ENCODE results near the gene PGF. TPM values are rescaled to one million over a fixed set of nuclear protein-coding genes. Genes with fewer than 3 reads are reported as not detected.

The PGF gene
- total and polyA plus RNA-seq, 2 of the 13 experiments (the other 11 are each of a cell fraction or from before 2014, with no cell fraction given) = 10.7 to 27.5 TPM

DNA sequence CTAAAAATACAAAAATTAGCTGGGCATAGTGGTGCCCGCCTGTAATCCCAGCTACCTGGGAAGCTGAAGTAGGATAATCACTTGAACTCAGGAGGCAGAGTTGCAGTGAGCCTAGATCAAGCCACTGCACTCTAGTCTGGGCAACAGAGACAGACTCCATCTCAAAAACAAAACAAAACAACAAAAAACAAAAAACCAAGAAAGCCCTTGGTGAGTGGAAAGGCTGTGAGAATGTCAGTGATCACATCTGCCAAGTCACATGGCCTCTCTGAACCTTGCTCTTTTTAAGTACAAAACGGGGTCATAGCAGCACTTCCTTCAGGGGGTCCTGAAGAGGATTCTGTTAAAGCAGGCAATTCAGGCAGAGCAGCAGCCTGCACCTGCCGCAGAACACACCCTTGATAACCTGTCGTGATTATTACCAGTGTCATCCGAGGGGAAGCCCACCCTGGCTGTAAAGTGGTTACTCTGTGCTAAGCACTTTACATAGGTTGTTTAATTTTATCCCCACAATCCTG lies 41.9 kb downstream of the PGF start:
- in situ Hi-C loops (cut with HindIII; ENCODE audit: extremely low pct_ligation_motif_present, low pct_unique_long_range_greater_than_20kb) = loop anchor here (5.0 kb wide), 1 partner anchor 179 kb away; no protein-coding TSS in a partner anchor
- intact Hi-C loops (cut with micrococcal nuclease; ENCODE audit: unreplicated experiment) = no loop called here
- no peak for ATAC-seq
- no peak for DNase-seq (ENCODE audit: low spot score)
- Histone ChIP-seq H3K9ac (ENCODE audit: insufficient read depth, low read depth, low read length) (no peak overlapping the region), H3K4me2 (ENCODE audit: low read depth, low read length) (no peak overlapping the region), H3K9me3 (ENCODE audit: low read length) (no peaks in the 10 kb centered on the region), H2AFZ (ENCODE audit: low read length) (no peak overlapping the region), H3K27ac (ENCODE audit: extremely low read length, insufficient read depth, low read length) (no peak overlapping the region), H4K20me1 (ENCODE audit: insufficient read depth, low read length) (no peaks in the 10 kb centered on the region), H3K79me2 (ENCODE audit: insufficient read depth, low read length) (no peaks in the 10 kb centered on the region), H3K36me3 (replicated peaks in 1 of 2; ENCODE audit: control insufficient read depth in 1 of 2, insufficient read depth in 2 of 2, low read length in 2 of 2) (no peaks in the 10 kb centered on the region), H3K4me3 (replicated peaks in 1 of 3; ENCODE audit: insufficient read depth in 1 of 3, low read depth in 2 of 3, low read length in 3 of 3) (no peak overlapping the region), H3K4me1 (ENCODE audit: insufficient read depth, low read length) (peaks cover 11% of the 10 kb centered on the region; the same call in 1 of the 2 replicates), H3K27me3 (ENCODE audit: control insufficient read depth in 1 of 2, insufficient read depth in 2 of 2, low read length in 2 of 2) (no peaks in the 10 kb centered on the region)
- 50% methylated on average over 3 of the region's 5 CpGs for WGBS (ENCODE audit: low lambda C conversion rate)
- no TSS peak for BruUV-seq (replicated peaks)
- POLR2A ChIA-PET = no interaction called here
- TF ChIP-seq ZNF292 (CRISPR knock-in tag; IDR thresholded peaks at IDR 0.05; ENCODE audit: borderline replicate concordance, low read depth) (no peak), HDAC2 (CRISPR knock-in tag; IDR thresholded peaks at IDR 0.05) (no peak), NPAS2 (CRISPR knock-in tag; IDR thresholded peaks at IDR 0.05; ENCODE audit: borderline replicate concordance) (no peak), FOXA3 (CRISPR knock-in tag; IDR thresholded peaks at IDR 0.05) (no peak), ZNF547 (CRISPR knock-in tag; IDR thresholded peaks at IDR 0.05) (no peak), ZNF383 (CRISPR knock-in tag; IDR thresholded peaks at IDR 0.05; ENCODE audit: borderline replicate concordance) (no peak), KDM1A (CRISPR knock-in tag; IDR thresholded peaks at IDR 0.05) (no peak), SIN3B (IDR thresholded peaks at IDR 0.05; ENCODE audit: low read length) (no peak), ZIK1 (CRISPR knock-in tag; IDR thresholded peaks at IDR 0.05; ENCODE audit: borderline replicate concordance, low read depth) (no peak), TOPORS (CRISPR knock-in tag; IDR thresholded peaks at IDR 0.05) (no peak), ZNF75D (CRISPR knock-in tag; IDR thresholded peaks at IDR 0.05; ENCODE audit: borderline replicate concordance) (no peak), CBX1 (IDR thresholded peaks at IDR 0.05; ENCODE audit: low read depth) (no peak), AGO1 (IDR thresholded peaks at IDR 0.05; ENCODE audit: low read depth, low read length, poor library complexity, severe bottlenecking) (no peak), MAF1 (CRISPR knock-in tag; IDR thresholded peaks at IDR 0.05; ENCODE audit: borderline replicate concordance) (no peak)
- TF ChIP-seq, protein P1, sequence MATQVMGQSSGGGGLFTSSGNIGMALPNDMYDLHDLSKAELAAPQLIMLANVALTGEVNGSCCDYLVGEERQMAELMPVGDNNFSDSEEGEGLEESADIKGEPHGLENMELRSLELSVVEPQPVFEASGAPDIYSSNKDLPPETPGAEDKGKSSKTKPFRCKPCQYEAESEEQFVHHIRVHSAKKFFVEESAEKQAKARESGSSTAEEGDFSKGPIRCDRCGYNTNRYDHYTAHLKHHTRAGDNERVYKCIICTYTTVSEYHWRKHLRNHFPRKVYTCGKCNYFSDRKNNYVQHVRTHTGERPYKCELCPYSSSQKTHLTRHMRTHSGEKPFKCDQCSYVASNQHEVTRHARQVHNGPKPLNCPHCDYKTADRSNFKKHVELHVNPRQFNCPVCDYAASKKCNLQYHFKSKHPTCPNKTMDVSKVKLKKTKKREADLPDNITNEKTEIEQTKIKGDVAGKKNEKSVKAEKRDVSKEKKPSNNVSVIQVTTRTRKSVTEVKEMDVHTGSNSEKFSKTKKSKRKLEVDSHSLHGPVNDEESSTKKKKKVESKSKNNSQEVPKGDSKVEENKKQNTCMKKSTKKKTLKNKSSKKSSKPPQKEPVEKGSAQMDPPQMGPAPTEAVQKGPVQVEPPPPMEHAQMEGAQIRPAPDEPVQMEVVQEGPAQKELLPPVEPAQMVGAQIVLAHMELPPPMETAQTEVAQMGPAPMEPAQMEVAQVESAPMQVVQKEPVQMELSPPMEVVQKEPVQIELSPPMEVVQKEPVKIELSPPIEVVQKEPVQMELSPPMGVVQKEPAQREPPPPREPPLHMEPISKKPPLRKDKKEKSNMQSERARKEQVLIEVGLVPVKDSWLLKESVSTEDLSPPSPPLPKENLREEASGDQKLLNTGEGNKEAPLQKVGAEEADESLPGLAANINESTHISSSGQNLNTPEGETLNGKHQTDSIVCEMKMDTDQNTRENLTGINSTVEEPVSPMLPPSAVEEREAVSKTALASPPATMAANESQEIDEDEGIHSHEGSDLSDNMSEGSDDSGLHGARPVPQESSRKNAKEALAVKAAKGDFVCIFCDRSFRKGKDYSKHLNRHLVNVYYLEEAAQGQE (IDR thresholded peaks at IDR 0.05; ENCODE audit: borderline replicate concordance in 1 of 2, low read depth in 1 of 2, low read length in 2 of 2) = no peak
- TF ChIP-seq, protein P2, sequence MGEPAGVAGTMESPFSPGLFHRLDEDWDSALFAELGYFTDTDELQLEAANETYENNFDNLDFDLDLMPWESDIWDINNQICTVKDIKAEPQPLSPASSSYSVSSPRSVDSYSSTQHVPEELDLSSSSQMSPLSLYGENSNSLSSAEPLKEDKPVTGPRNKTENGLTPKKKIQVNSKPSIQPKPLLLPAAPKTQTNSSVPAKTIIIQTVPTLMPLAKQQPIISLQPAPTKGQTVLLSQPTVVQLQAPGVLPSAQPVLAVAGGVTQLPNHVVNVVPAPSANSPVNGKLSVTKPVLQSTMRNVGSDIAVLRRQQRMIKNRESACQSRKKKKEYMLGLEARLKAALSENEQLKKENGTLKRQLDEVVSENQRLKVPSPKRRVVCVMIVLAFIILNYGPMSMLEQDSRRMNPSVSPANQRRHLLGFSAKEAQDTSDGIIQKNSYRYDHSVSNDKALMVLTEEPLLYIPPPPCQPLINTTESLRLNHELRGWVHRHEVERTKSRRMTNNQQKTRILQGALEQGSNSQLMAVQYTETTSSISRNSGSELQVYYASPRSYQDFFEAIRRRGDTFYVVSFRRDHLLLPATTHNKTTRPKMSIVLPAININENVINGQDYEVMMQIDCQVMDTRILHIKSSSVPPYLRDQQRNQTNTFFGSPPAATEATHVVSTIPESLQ (CRISPR knock-in tag; conservative IDR thresholded peaks at IDR 0.05) = no peak
- TF ChIP-seq, protein P3, sequence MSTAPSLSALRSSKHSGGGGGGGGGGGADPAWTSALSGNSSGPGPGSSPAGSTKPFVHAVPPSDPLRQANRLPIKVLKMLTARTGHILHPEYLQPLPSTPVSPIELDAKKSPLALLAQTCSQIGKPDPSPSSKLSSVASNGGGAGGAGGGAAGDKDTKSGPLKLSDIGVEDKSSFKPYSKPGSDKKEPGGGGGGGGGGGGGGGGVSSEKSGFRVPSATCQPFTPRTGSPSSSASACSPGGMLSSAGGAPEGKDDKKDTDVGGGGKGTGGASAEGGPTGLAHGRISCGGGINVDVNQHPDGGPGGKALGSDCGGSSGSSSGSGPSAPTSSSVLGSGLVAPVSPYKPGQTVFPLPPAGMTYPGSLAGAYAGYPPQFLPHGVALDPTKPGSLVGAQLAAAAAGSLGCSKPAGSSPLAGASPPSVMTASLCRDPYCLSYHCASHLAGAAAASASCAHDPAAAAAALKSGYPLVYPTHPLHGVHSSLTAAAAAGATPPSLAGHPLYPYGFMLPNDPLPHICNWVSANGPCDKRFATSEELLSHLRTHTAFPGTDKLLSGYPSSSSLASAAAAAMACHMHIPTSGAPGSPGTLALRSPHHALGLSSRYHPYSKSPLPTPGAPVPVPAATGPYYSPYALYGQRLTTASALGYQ (CRISPR knock-in tag; IDR thresholded peaks at IDR 0.05) = no peak
- FAIRE-seq = no peak
- CTCF ChIA-PET (ENCODE audit: low intra/inter-chr PET ratio, low total read pairs) = interaction anchor here (1.0 to 4.1 kb wide), 3 partner anchors 33 to 175 kb away, joined by 3 to 44 read pairs (median 8); no protein-coding TSS in a partner anchor
